Tibial nerve (tissue), 4 donors: ENCODE results near the gene IDS. TPM values are rescaled to one million over a fixed set of nuclear protein-coding genes. Genes with fewer than 3 reads are reported as not detected.
"Not testable (repeated sequence)": the region's sequence is repeated elsewhere in the genome, so short reads cannot be mapped to it uniquely, and the experiment has no call there.

Experiments used
- DNase-seq, 2 donors: peaks; one replicate each; pipeline ENCODE4 v3.0.0-alpha.2; 2019; ENCODE audit warnings: low spot score in 2 of 2
- H3K27ac ChIP-seq, 4 donors: fragments of 200-600 bp; sonication (generic) in 3 of 4; one replicate each; pipeline ENCODE4 v1.5.1; 2017 to 2019; ENCODE audit warnings: mild to moderate bottlenecking in 1 of 4
- H3K27me3 ChIP-seq, 2 donors: fragments of 200-600 bp; sonication (generic) in 1 of 2; one replicate each; pipeline versions ENCODE4 v1.5.1 to v1.6.0; 2017 to 2019
- H3K36me3 ChIP-seq, 3 donors: fragments of 200-600 bp; sonication (generic); one replicate each; pipeline ENCODE4 v1.5.1; 2018 to 2019
- H3K4me1 ChIP-seq, 4 donors: fragments of 200-600 bp; sonication (generic) in 3 of 4; one replicate each; pipeline ENCODE4 v1.5.1; 2017 to 2019
- H3K4me3 ChIP-seq, 4 donors: fragments of 200-600 bp; sonication (generic) in 3 of 4; one replicate each; pipeline ENCODE4 v1.5.1; 2017 to 2019; ENCODE audit warnings: mild to moderate bottlenecking in 1 of 4, moderate library complexity in 1 of 4
- H3K9me3 ChIP-seq, 4 donors: fragments of 200-600 bp; sonication (generic) in 3 of 4; one replicate each; pipeline ENCODE4 v1.5.1; 2017 to 2019
- EP300 ChIP-seq, 2 donors: sonication (generic); formaldehyde crosslinking; IDR thresholded peaks; one replicate each; pipeline ENCODE4 v1.6.1; 2017; ENCODE audit warnings: antibody characterized with exemption in 2 of 2, mild to moderate bottlenecking in 1 of 2
- POLR2A ChIP-seq, 2 donors: fragments of 450-650 bp; IDR thresholded peaks; one replicate each; pipeline ENCODE4 v1.6.1; 2017; ENCODE audit warnings: antibody characterized with exemption in 2 of 2, mild to moderate bottlenecking in 2 of 2, moderate library complexity in 2 of 2
- WGBS, 2 donors: methylation state at CpG; one replicate each; pipeline ENCODE4 v1.1.5; 2018; 5-methylcytosine and 5-hydroxymethylcytosine counted together
- total RNA-seq, 4 donors: library from RNA; depleted of rRNA; stranded (reverse); fragments of >200 nt; gene quantifications; one replicate each; pipeline ENCODE4 v1.1.0, GENCODE V29; 2016
- TF ChIP-seq, protein P1 (sequence below), 5 experiments: fragments of 200-600 bp in 3 of 5; fragments of 450-650 bp in 2 of 5; sonication (generic) in 3 of 5; IDR thresholded peaks; one replicate each; pipeline ENCODE4 v1.5.1; 2016 to 2019; ENCODE audit warnings: antibody characterized with exemption in 5 of 5, mild to moderate bottlenecking in 3 of 5, moderate library complexity in 2 of 5

IDS gene
- total RNA-seq, 4 donors from 2014 or later, result 68.4 to 118 (median 92.4) TPM

- TF ChIP-seq, protein P1, sequence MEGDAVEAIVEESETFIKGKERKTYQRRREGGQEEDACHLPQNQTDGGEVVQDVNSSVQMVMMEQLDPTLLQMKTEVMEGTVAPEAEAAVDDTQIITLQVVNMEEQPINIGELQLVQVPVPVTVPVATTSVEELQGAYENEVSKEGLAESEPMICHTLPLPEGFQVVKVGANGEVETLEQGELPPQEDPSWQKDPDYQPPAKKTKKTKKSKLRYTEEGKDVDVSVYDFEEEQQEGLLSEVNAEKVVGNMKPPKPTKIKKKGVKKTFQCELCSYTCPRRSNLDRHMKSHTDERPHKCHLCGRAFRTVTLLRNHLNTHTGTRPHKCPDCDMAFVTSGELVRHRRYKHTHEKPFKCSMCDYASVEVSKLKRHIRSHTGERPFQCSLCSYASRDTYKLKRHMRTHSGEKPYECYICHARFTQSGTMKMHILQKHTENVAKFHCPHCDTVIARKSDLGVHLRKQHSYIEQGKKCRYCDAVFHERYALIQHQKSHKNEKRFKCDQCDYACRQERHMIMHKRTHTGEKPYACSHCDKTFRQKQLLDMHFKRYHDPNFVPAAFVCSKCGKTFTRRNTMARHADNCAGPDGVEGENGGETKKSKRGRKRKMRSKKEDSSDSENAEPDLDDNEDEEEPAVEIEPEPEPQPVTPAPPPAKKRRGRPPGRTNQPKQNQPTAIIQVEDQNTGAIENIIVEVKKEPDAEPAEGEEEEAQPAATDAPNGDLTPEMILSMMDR (IDR thresholded peaks at IDR 0.05), result no peak
- TF ChIP-seq POLR2A (IDR thresholded peaks at IDR 0.05) (no peak), EP300 (IDR thresholded peaks at IDR 0.05) (no peak)
- H3K27me3 ChIP-seq, result no peaks in the 10 kb centered on the region
- H3K4me3 ChIP-seq, result no peak overlapping the region
- H3K27ac ChIP-seq, result no peak overlapping the region
- 78 to 84% methylated on average over 1 of the region's 1 CpG for WGBS, 2 donors
- no peaks in the 10 kb centered on the region for H3K9me3 ChIP-seq
- no peak for DNase-seq
- H3K4me1 ChIP-seq, result peaks cover 0 to 8% (median 0%) of the 10 kb centered on the region in 4 donors
- no peaks in the 10 kb centered on the region for H3K36me3 ChIP-seq
Observed at GRCh38 chrX:149508467-149508866, 3.4 kb upstream of the IDS start.

- Histone ChIP-seq H3K27ac (no peak overlapping the region), H3K36me3 (peaks cover 0 to 11% (median 0%) of the 10 kb centered on the region in 3 donors), H3K4me1 (peaks cover 0 to 12% (median 0%) of the 10 kb centered on the region in 4 donors), H3K9me3 (no peaks in the 10 kb centered on the region), H3K27me3 (no peaks in the 10 kb centered on the region), H3K4me3 (no peak overlapping the region)
- WGBS, 2 donors, result 80 to 97% methylated on average over 2 of the region's 2 CpGs
- TF ChIP-seq, protein P1 (IDR thresholded peaks at IDR 0.05), result no peak
- no peak for TF ChIP-seq POLR2A (IDR thresholded peaks at IDR 0.05)
- TF ChIP-seq EP300 (IDR thresholded peaks at IDR 0.05), result no peak
- DNase-seq, result no peak
Observed at GRCh38 chrX:149506349-149506748, 1.2 kb upstream of the IDS start.

DNA sequence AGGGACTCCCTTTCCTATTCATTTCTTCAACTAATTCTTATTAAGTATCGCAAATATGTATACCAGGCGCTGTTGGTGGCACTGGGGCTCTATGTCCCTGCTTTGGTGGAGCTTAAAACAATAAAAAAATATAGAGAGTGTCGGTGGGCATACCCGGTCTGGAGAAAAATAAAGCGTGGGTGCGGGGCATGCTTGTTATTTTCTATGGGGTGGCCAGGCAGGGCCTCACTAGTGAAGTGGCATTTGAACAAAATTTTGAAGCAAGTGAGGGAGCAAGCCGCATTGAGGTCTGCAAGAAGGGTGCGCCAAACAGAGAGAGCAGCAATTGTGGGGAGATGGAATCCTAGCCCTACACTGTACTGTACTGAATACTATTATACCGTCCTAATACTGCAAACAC is 565 bp upstream of the IDS start:
- Histone ChIP-seq H3K27ac (peak overlapping the region; percentile 74 to 95 (median 86)), H3K4me3 (peak overlapping the region in 3 of 4 donors; percentile 63 to 83 (median 67)), H3K27me3 (no peaks in the 10 kb centered on the region), H3K4me1 (peaks cover 0 to 12% (median 0%) of the 10 kb centered on the region in 4 donors), H3K9me3 (no peaks in the 10 kb centered on the region), H3K36me3 (peaks cover 0 to 18% (median 0%) of the 10 kb centered on the region in 3 donors)
- DNase-seq, result no peak
- TF ChIP-seq POLR2A (IDR thresholded peaks at IDR 0.05) (no peak), EP300 (IDR thresholded peaks at IDR 0.05) (no peak)
- 75 to 78% methylated on average over 9 of the region's 9 CpGs for WGBS, 2 donors

- 41 to 54% methylated on average over 10 of the region's 10 CpGs for WGBS, 2 donors
- DNase-seq, result no peak
- Histone ChIP-seq H3K4me3 (peak overlapping the region; percentile 63 to 83 (median 65)), H3K36me3 (peaks cover 0 to 26% (median 0%) of the 10 kb centered on the region in 3 donors), H3K27ac (peak overlapping the region; percentile 79 to 95 (median 93)), H3K9me3 (no peaks in the 10 kb centered on the region), H3K4me1 (peaks cover 0 to 12% (median 0%) of the 10 kb centered on the region in 4 donors), H3K27me3 (no peaks in the 10 kb centered on the region)
- TF ChIP-seq EP300 (IDR thresholded peaks at IDR 0.05) (no peak), POLR2A (IDR thresholded peaks at IDR 0.05) (no peak)
- TF ChIP-seq, protein P1 (IDR thresholded peaks at IDR 0.05), result peak in 2 of 5 experiments; percentile 6 to 8
Observed at GRCh38 chrX:149504226-149504914, 736 bp downstream of the IDS start.

GRCh38 chrX:149503446-149503845 is 1.7 kb downstream of the IDS start:
- Histone ChIP-seq H3K27ac (peak overlapping the region in 1 of 4 donors; percentile 94), H3K36me3 (peaks cover 0 to 31% (median 0%) of the 10 kb centered on the region in 3 donors), H3K4me1 (peaks cover 0 to 12% (median 0%) of the 10 kb centered on the region in 4 donors), H3K4me3 (peak overlapping the region in 1 of 4 donors; percentile 83)
- H3K9me3 ChIP-seq, H3K27me3 ChIP-seq: not testable (repeated sequence)
- DNase-seq, result peak in 1 of 2 donors; percentile 11
- 38% methylated on average over 5 of the region's 10 CpGs; no CpG with 5 or more reads in 1 of the 2 donors for WGBS, 2 donors

DNA sequence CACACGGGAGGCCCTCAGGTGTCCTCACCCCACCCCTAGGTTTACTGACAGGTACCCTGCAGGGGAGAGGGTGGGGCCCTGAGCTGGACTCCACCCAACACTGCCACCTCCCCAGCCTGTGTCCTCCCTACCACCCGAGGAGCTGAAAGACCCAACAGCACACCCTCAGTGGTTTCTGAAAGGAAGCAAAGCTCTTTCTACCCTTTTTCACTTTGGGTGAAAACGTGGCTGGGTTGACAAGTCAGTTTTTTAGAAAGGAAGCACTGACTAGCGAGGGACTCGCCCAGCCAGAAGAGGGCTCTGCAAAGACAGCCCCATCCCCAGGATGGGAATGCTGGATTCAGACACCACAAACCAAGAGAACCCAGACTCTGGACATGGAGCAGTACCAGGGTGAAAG is 2.2 kb downstream of the IDS start:
- peaks cover 0 to 12% (median 0%) of the 10 kb centered on the region in 4 donors for H3K4me1 ChIP-seq
- H3K4me3 ChIP-seq, DNase-seq, H3K27me3 ChIP-seq, H3K27ac ChIP-seq, H3K9me3 ChIP-seq: not testable (repeated sequence)
- H3K36me3 ChIP-seq, result peaks cover 0 to 36% (median 0%) of the 10 kb centered on the region in 3 donors
- 28 to 67% methylated on average over 2 to 5 of the region's 5 CpGs for WGBS, 2 donors
